ENCODE measurements around the gene SMYD2.

SMYD2 gene

DNA sequence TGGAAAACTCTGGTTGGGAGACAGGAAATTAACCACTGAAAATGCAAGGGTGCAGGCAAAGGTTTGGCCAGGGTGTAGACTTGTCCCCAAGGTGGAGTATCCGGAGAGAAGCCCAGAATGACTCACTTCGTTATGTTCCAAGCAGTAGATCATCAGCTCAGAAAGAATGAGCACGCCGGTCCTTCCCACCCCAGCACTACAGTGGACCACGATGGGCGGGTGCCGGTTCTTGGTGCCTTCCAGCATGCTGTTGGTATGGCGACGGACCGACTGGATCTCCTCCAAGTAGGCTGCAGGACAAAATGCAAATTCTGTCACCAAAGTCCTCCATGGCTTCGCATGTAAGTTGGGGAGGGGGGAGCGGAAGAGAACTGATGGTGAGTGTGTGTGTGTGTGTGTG is 83.4 kb downstream of the SMYD2 start:
- DNase-seq: peak; percentile 43

DNA sequence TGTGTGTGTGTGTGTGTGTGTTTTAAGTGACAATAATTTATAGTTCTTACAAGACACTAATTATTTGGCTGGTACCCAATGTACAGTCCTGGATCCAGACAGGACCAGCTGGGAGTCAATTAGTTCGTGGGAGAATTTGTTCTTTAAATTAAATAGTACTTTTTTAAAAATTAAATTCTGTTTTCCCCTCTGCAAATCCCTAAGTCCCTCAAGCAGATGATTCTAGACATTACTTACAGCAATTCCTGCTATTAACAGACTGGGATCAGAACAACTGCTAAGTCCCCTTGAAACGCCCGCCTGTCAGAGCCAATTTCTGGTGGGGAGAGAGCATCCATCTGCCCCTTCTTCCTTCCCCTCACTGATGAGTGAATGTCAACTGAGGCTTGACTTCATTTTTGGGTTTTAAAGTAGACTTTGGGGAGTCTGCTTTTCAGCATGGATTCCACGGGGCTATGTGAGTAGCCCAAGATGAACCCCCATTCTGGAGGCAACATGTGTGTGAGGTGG is 83.9 kb downstream of the SMYD2 start:
- DNase-seq: no peak

DNA sequence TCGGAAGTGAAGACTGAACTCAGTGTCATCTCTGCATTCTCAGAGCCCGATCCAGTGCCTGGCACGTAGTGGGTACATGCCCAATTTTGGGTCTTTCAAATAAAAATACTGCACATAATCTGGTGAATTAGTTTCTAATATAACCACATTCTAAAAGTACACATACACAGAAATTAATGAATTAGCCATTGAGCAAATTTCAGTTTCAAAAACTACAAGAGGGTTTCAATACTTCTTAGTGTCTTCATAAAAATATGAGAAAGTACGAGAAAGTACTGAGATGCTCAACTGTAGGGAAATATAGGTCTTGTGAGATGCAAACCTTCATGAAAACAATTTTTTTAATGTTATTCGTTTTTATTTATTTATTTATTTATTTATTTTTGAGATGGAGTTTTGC is 86.9 kb downstream of the SMYD2 start:
- DNase-seq: no peak

DNA sequence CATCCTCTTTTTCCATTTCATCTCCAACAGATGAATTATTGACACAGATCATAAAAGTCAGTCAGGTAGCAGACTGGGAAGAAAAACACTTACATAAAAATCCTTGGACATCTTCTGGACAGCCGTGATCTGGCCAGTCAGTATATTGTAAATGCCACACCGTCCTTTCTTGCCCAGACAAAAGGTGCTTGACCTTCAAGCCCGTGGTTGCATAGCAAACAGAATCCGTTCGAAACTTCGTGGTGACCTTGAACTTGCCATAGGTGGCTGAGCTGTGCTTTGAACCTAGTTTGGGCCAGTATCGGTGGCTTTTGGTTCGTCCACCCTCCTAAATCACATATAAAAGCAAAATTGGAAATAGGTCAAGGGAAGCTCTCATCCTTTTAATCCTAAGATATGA is 88.4 kb downstream of the SMYD2 start:
- DNase-seq: no peak

DNA sequence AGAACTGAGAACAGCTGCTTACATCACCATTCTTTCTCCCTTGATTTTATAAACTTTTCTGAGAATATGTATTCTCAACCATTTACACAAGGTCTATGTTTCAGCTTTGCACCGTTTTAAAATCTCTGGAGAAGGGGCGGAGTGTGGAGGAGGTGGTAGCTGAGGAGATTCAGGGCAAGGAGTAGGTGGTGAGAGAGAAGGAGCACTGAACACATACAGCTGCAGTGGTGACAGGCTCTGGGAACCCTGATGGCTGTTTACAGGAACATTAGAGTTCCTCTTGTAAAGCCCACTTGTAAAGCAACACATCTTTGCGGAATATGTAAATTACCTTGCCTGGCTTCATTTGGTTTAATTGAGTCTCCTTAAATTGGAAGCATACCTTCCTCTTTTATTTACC is 89.7 kb downstream of the SMYD2 start:
- no peak for DNase-seq

DNA sequence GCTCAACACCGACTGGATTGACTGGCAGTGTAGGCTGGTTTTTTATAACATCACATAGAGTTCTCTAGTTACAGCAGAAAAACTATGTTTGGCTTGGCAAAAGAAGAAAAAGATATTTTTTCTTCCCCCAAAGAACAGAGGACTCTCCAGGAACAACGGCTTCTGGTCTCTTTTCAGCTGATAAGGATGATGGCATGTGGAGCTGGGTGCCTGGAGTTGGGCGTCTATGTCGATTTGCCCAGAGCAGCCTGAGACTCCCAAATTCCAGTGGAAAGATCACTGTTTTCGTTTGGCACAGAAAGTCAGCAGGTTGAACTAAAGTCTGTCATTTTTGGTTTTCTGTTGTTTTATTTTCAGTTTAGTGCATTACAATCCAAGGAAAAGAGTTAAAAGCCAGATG is 91.1 kb downstream of the SMYD2 start:
- no peak for DNase-seq

DNA sequence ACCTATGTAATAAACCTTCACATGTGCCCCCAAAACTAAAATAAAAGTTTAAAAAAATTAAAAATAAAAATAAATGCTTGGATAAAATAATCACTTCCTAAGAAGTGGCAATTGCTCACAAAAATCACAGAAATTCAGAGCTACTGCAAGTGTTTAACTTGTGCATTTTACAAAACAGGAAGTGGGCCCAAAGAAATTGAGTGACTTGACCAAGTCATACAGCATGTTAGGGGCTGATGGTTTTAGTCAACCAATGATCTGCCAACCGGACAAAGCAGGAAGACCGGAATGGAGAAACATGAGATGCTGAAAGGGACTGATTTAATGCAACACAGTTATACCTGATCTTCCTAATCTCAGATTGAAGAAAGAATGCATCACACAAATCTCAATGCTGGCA is 96.5 kb downstream of the SMYD2 start:
- no peak for DNase-seq

DNA sequence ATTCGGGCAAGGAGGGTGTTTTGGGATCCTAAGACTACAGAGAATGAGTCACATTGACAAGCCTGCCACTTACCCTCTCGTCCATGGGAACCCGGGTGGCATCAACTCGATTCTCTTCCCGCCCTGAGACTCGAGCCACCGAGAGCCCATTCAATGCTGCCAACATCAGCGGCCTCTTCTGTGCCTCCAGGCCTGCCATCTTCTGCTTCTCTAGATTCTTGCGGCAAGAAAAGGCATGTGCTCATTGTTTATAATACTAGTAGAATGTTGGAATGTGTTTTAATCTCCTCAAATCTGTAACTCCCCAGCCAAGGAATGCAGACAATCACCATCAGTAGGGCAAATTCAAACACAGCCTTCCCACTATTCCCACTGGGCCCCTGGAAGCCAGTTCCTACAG is 96.9 kb downstream of the SMYD2 start:
- DNase-seq: peak; percentile 68

DNA sequence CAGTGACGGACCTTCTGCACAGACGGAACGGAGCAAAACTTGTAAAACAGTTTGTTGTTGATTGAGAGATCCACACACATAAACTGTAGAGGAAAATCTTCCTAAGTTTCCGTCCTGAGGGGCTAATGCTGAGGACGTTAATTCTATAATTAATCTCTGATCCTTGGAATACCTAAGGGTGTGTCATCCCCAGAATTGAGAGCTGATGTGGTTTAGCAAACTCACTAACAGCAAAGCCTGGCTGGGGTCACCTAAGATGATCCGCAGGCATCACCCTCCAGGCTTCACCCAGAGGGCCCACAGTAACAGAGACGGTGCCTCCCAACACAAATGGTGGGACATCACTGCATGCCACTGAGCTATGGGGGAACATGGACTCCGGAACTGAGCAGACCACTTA is 97.5 kb downstream of the SMYD2 start:
- no peak for DNase-seq

DNA sequence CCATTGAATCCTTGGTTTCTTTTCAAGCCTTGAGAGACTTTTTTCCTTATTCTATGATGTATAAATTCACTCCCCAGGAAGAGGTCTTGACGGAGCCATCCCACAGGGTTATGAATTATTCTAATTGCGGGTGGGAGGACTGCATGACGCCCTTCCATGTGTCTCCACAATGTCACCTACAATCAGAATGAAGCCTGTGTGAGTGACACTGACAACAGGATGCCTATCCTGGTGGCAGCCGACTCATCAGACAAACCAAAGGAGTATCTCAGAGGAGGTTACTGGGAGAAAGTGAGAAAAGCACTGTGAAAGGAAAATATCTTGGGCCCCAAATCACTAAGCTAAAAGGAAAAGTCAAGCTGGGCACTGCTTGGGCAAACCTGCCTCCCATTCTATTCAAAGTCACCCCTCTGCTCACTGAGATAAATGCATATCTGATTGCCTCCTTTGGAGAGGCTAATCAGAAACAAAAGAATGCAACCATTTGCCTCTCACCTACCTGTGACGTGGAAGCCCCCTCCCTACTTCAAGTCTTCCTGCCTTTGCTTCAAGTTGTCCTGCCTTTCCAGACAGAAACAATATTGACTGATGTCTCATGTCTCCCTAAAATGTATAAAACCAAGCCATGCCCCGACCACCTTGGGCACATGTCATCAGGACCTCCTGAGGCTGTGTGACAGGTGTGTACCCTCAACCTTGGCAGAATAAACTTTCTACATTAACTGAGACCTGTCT is 98.4 kb downstream of the SMYD2 start:
- no peak for DNase-seq

DNA sequence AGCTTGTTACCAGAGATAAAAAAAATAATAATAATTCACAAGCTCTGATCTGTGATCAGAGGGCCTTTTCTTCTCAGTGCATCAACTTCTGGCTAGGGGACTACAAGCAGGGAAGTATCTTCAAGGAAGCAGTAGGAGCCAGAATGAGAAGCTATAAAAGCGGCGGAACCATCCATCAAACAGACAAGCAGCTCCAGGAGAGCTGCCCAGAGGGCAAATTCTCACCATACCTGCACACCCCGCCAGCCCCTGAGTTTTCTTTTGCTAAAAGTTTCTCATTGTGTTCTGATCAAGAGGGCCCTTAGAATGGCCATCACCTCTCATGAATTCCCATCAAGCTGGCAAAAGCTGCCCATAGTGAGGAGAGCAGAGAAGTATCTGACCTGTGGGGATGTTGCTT is 99.4 kb downstream of the SMYD2 start:
- peak; percentile 94 for DNase-seq

DNA sequence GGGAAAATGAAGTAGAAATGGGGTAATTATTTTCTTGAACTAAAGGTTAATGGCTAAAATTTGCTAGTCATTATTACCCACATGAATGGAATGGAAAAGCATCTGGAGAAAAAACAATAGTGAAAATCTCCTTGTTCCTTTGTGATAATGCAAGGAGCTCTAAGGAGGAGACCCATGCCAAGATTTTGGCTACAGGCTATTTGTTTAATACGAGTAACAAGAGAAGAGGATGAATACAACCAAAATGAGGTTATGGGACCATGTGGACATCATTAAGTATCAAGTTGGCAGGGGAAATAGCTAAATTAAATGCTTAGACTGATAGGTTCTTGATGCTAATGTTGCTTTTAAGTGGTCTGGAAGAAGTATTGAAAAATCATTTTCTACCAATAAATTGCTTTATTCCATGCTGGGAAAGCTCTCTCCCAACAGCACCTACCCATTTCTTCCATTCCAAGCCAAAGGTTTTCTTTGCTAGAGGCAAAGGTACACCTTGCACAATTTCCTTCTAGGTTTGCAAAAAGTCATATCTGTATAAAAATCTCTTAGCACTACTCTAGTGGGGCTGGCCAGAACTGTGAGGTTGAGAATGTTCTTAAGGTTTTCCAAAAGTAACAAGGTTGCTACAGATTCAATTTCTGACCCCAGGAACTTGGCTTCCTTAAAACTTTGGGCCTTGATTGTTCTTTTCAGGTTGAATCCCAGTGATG is 100.2 kb downstream of the SMYD2 start:
- no peak for DNase-seq

DNA sequence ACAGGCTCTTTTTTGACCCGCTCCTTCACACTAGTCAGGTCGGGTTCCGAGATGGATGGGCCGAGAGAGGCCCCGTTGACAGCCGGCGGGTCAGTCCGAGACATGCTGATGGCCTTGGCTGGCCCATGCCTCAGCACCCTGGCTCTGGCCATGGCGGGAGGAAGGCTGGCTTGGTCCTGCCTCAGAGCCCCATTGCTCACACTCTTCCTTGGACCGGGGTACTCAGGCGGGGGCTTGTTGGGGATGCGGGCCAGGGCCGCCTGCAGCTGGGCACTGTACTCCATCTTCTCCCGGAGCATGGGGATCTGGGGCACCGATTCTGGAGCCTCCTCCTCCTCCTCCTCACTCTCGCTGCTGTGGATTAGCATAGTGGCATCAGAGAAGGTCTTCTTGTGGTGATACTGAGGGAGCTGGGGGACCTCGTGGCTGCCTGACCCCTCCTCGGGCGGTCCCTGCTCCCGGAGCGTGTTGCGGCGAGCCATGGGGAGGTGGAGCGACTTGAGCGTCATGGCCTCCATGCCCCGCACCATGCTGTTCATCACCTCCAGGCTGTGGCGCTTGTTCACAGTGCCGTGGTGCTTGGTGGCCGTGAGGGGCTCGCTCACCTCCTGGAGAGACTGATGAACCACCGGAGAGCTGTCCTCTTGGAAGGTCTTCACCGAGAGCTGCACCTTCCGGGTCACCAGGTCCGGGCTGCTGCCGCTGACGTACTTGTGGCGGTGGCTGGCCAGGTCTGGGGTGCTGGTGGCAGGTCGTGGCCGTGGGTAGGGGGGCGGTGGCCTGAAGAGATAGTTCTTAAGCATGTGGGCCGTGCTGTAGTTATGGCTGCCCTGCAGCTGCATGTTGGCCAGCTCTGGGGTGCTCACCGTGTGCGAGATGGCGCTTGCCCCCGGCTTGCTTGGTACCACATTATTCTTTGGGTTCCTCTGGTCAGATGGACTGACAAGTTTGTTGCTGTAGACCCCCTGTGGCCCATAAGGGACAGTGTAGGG is 102.7 kb downstream of the SMYD2 start:
- no peak for DNase-seq

DNA sequence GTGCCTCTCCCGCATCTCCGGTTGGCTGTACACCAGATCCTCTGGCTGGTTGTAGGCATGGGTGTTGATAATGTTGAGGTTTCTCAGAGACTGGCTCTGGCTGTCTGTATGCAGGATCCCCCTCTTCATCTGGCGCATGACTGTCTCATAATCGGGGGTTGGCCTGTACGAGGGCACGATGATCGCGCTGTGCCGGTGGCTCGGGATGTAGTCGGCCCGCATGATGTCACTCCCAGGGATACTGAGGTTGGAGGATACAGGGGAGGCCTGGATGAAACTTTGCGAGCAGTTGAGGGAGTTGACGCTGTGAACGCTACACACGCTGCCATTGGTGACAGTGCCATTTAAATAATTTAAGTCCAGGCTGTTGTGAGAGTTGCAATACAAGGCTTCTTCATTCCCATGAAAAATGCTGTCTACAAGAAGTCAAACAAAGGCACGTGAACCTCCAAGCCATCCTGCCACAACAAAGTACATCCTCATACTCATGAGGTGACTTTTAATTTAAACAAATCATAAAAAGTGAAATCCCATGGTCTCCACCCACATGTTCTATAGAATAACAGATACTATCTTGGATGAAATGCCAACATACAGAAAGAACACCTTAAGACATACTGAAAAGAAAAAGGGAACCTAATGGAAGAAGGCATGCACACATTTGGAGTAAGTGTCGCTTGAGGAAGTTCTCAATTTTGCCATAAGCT is 103.6 kb downstream of the SMYD2 start:
- DNase-seq: no peak

DNA sequence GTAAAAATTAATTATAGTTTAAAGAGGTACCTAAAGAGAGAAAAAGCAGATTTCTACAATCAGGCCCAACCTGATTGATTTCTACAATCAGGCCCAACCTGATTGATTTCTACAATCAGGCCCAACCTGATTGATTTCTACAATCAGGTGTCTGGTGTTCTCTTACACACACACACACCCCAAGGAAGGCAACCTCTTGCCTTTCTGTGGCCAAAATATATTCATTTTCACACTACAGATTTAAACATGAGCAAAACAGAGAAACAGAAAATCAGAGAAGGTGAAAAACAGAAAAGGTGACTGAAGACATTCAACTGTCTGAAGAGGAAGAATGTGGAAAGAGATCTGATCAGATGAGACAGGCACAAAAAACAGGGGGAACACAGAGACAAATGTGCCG is 104.5 kb downstream of the SMYD2 start:
- no peak for DNase-seq

DNA sequence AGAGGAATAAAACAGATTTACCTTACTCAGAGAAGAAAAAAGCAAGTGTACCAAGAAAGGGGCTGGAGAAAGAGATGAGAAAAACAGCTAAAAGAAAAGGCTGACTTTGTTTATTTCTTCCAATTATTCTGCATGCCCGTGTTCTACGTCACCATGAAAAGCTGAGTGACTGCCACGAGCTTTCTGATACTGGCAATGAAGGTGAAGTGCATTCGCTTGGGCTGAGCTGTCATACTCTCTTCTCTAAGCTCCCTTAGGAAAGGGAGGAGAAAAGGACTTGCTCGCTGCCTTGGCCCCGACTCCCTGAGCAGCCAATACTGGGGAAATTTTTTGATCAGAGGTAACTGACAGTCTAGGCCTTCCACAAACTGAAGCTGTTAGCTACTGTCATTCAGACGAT is 105.4 kb downstream of the SMYD2 start:
- no peak for DNase-seq
